Skin of body (tissue), 2 donors: ENCODE results near the gene ATF6B. TPM values are rescaled to one million over a fixed set of nuclear protein-coding genes. Genes with fewer than 3 reads are reported as not detected.
"Not testable (repeated sequence)": the region's sequence is repeated elsewhere in the genome, so short reads cannot be mapped to it uniquely, and the experiment has no call there.

Experiments used
- DNase-seq: peaks from one replicate; lab custom pipeline; 2025; lab: John Stamatoyannopoulos, UW
- total RNA-seq: library from RNA; depleted of rRNA; stranded (reverse); fragments of >200 nt; gene quantifications from one replicate; pipeline ENCODE4 v1.2.3, GENCODE V29; 2014

ATF6B gene
- total RNA-seq, 1 donor from 2014 or later: 23.1 TPM

DNA sequence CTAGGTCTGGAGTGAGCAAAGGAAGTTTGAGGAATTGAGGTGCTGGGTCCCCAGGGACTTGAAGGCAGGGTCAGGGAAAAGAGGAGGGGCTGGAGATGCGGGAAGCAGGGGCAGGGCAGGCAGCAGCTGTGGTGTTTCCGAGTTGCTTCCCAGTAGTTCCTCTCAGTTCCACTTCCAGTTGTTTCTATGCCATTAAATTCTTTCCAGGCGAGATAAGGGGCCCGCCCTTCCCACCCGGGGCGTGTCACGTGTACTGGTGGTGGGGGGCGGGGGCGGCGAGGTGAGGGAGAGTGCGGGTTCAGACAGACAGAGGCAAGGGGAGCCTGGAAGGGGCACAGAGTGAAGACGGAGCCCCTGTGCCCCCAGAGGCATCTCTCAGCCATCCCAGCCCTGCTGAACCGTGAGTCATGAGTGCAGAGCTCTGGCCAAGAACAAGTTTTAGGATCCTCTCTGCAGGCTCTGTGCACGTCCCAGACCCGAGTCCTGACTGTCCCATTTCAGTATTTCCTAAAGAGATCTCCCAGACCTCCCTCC, 19.9 kb downstream of the ATF6B start:
- peak; percentile 92 for DNase-seq

DNA sequence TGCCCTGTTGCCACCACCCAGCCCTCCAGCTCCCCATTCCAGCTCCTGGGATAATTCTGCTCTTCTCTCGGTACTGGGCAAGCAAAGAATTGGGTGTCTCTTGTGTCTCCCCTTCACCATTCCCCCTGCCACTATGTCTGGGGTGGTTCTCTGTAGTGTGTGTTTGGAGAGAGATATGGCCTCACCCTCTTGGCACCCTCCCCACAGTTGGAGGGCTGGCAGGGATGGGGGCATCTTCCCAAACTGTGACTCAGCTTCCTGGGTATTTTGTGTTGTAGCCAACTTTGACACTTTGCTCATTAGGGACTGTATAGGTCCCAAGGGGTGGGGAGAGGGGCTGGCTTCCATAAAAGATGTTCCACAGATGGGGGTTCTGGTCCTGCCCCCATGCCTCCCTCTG, 20.6 kb downstream of the ATF6B start:
- peak; percentile 58 for DNase-seq

DNA sequence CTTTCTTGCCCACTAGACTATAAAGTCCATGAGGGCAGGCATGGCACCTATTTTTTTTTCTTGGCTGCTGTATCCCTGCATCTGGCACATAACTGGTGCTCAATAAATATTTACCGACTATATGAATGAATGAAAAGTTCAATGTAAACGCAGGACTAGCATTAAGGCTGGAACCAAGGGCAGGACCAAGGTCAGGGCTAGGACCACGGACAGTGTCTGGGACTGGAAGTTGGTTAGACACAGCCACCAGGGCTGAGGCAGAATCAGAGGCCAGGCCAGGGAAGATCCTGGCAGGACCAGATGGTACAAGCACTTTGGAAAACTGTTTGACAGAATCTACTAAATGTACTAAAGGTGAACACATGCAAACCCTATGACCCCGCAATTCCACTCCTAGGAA, 22.6 kb downstream of the ATF6B start:
- no peak for DNase-seq

DNA sequence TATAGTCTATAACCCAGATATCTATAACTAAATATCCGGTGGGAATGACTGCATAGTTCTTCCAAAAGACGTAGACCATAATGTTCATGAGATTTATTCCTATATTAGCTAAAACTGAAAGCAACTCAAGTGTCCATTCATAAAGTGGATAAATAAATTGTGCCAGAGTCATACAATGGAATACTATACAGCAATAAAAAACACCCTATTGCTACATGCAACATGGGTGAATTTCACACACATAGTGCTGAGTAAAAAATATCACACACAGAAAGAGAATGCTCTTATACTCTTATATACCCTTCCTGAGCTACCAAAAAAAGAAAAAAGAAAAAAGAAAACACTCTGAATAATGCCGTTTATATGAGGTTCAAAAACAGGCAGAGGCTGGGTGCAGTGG, 25.8 kb downstream of the ATF6B start:
- no peak for DNase-seq

DNA sequence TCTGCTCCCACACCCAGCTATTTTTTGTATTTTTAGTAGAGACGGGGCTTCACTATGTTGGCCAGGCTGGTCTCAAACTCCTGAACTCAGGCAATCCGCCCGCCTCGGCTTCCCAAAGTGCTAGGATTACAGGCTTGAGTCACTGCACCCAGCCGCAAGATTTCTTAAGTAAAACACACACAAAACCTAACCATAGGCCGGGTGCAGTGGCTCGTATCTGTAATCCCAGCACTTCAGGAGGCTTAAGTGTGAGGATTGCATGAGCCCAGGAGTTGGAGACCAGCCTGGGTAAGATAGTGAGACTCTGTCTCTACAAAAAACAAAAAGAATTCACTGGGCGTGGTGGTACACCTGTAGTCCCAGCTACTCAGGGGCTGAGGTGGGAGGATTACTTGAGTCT, 27.8 kb downstream of the ATF6B start:
- not testable (repeated sequence) for DNase-seq

DNA sequence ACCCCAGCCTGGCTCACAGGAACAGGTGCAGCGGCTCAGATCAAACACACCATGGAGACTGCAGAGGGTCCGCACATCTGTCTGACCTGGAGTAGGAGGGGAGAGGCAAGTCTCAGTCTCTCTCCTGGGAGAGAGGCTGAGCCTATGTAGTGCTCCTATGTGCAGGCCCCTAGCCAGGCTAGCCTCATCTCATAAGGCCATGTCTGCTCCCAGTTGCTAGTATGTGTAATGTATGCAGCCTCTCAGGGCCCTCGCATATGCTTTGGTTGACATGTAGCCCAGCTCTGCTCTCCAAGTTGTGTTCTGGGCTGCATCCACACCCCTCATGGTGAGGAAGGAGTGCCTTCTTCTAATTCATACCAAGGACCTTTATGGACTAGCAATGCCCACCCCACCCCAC, 30.7 kb downstream of the ATF6B start:
- DNase-seq: no peak

DNA sequence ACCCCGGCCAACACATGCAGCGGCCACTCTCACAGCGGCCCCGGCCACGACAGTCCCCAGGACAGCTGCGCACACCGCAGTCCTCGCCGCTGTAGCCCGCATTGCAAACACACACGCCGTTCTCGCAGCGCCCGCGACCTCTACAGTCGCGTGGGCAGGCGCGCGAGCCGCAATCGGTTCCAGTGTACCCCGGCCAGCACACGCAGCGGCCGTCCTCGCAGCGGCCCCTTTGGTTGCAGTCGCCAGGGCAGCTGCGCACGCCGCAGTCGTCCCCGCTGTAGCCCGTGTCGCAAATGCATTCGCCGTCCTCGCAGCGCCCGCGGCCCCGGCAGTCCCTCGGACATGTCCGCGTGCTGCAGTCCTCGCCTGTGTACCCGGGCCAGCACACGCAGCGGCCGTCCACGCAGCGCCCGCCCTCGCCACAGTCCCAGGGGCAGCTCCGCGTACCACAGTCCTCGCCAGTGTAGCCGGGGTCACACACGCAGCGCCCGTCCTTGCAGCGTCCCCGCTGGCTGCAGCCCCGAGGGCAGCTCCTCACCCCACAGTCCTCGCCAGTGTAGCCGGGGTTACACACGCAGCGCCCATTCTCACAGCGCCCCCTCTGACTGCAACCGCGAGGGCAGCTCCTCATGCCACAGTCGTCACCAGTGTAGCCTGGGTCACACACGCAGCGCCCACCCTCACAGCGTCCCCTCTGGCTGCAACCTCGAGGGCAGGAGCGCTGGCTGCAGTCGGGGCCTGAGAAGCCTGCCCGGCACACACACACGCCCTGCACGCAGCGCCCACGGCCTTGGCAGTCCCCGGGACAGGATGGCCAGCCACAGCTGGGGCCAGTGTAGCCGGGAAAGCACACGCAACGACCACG, 31.4 kb downstream of the ATF6B start:
- no peak for DNase-seq

DNA sequence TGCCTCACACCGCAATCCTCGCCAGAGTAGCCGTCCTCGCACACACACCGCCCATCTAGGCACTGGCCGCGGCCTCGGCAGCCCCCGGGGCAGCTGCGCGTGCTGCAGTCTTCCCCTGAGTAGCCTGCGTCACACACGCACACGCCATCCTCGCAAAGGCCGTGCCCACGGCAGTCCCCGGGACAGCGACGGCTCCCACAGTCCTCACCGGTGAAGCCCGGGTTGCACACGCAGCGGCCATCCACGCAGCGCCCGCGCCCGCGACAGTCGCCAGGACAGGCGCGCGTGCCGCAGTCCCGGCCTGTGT, 32.0 kb downstream of the ATF6B start:
- DNase-seq: no peak

DNA sequence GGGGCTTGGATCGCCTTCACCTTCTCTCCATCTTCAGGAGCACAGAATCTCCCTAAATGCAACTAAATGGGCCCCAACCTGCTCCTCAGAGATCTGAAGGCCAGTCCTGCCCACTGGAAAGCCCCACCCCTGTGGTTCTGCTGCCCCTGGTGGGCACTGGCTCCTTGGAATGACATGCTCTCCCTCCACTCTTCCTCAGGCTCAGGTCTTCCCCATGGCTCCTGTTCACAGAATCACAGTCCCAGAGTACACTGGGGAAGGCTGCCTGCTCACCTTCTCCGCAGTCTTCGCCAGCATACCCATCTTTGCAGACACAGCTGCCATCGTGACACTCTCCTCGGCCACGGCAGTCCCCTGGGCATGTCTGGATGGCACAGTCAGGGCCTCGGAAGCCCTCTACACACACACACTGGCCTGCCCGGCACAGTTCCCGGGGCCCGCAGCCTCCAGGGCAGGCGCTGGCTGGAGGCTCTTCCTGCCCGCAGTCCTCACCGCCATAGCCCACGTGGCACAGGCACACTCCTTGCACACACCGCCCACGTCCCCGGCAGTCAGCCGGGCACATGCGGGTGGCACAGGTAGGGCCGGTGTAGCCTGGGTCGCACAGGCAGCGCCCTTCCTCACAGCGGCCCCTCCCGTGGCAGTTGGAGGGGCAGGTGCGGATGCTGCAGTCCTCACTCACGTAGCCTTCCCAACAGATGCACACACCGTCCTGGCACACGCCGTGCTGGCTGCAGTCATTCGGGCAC, 32.5 kb downstream of the ATF6B start:
- no peak for DNase-seq

DNA sequence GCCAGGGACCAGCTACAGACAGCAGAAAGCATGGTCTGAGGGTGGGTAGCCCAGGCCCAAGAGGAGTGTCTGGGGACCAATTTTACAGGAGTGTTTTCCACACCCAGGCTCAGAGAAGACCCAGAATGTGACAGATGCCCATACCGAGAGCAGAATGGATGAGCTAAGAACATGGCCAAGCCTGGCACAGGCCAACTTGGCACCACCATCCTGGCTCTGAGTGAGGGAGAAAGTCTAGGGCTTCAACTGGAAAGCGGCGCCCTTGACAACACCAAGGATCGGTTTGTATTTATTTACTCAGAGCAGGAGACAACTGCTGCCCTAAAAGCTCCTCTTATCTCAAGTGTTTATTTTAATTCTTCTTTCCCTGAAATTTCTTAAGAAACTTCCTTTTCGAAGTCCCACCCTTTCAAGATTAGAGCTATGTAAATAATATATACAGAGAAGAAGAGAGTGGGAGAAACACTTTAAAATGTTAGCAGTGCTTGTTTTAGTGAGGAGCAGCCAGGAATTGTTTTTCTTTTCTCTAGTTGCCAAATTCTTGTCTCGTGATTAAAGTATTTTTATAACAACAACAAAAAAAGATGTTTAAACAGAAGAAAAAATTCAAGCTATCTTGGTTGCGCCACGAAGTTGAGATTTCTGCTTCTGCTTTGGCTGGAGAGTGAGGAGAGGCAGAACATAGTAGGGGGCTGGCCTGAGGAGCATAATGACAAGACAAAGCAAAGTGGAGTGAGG, 35.1 kb downstream of the ATF6B start:
- peak; percentile 61 for DNase-seq

DNA sequence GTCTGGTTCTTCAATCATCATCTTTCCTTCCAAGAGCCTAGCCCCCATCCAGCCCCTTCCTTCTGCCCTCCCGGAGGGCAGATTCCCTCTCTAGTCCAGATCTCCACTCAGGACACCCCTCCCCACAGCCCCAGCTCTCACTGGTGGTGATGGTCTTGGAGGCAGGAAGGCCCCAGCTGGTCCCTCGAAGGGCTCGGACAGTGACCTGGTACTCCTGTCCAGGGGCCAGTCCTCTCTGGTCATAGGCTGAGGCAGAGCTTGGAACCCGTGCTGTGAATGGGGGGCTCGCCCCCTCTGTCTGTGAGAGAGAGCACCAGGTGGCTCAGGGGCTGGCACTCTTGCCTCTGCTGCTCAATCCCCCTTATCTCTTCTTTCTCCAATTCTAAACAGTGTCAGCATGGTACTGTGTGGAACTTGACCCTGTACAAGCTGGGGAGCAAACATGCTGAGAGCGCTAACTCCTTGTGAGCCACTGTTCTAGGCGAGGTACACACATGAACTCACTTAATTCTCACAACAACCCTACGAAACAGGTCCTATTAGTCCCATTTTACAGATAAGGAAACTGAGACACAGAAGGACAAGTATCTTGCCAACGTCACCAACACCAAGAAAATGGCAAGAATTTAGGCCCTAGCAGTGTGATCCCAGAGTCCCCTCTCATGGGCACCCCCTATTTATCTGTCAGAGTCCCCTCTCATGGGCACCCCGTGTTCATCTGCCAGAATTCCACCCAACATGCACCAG, 38.8 kb downstream of the ATF6B start:
- DNase-seq: no peak

DNA sequence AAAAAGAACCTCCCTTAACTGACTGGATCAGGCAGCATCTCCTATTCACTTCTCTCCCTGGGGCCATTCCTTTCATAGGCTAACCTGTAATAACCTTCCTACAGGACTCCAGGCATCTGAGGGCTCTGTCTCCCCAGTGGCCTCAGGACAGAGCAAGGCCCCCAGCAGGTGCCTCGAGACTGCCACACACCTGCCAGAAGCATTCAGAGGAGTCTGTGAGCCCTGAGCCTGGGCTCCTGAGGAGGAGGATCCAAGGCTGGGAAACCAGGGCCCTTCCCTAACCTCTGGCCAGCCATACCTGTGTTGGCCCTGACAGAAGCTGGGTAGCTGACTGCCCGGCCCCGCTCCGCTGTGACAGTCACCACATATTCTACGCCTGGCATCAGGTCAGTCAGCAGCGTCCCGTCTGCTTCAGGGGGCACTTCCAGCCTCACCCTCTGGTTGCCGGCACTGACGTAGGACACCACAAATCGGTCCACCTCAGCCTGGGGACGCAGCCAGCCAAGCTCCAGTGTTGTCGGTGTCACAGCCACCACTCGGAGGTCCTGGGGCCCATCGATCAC, 39.5 kb downstream of the ATF6B start:
- DNase-seq: no peak

DNA sequence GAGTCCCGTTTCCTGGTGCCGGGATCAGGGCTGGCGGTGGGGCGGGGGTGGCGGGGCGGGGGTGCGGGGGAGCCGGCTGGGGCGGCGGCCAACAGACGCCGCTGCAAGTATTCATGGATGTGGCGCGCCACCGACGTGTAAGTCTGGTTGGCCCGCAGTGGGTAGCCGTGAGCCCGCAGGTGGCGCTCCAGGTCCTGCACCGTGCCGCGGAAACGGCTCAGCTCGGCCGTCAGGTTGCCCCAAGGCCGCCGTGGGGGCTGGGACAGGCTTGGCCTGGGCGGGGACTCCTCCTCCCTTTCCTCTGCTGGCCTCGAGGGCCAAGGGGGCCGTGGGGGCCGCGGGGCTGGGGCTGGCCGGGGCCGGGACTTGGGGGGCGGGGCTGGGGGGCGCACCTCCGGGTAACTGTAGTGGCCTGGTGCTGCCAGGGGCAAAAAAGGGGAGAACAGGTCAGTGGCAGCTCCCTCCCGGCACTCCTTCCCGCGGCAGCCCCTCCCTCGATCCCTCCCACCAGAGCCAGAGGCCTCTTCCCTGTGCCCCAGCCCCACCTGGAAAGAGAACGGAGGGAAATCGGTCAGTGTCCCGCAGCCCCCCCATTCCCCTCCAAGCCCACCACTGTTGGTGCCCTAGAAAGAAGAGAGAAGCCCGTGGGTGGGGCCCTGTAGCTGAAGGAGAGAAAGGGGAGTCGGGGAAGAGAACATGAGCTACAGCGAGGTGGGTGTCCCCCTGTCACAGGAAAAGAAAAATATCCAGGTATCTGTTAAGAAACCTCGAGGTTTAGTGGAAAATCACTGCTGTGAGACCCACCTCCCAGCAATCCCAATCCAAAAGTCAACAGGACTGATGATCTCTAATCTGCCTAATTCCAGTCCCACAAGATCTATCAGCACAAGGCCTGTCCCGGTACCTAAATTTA, 40.2 kb downstream of the ATF6B start:
- peak; percentile 55 for DNase-seq

DNA sequence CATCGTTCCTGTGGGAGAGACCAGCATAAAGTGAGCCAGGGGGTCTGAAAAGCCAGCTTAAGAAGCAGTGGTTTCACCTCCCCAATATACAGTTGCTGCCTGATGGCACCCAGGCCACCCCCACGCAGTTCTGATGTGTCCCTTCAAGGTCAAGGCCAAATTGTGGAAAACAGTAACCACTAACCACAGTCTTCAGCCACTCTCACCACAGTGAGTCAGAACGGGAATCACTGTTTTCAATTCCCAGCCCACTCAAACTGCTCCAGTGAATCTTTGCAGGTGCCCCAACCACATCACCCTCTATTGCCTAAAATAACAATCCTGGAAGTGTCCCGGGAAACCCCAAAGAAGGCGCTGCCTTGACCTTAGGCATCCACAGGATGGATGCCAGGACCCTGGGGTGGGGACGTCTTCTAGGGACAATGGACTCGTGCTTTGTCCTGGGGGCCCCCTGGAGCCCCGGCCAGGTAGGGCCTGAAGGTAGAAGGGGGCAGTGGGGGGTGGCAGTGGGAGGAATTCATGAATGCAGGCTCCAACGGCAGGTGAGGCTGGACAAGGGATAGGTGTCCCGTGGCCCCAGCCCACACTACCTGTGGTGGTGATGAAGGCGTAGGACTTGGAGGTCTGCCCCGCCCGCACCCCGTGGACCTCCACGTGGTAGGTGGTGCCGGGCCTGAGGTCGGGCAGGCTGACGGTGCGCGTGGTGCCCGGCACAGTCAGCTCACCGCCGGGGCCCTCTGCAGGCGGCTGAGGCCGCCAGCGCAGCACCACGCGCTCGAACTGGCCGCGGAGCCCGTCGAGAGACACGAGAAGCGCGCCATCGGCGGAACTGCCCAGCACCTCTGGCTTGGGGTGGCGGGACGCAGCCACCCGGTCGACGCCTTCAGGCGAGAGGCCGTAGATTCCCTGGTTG, 41.1 kb downstream of the ATF6B start:
- DNase-seq: no peak

DNA sequence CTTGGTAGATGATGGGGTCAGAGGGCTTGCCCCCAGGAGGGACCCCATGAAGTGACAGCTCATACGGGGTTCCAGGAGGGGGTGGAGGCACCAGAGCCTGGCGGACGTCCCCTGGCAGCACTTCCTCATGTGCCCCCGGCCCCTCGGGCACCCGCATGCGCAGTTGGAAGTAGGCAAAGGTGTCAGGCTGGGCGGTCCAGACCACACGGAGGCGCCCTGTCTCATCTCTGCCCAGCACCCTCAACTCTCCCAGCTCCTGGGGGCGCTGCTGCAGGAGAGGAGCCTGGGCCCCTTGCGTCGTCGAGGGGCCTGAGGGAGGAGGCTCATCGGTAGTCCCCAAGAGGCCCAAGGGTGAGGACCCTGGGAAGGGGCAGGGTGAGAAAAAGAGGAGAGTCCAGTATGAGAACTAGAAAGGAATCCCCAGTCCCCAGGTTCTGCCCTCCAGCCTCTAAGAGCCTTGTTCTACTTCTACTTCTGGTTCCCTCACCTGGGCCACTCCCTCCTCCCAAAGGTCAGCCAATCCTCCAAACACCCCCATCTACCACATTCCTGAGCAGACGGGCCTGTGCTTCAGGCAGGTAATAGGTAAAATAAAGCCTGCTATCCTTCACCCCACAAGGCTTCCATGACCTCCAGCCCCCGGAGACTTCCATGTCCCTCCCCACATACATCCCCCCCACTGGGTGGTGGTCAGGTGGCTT, 42.1 kb downstream of the ATF6B start:
- no peak for DNase-seq

DNA sequence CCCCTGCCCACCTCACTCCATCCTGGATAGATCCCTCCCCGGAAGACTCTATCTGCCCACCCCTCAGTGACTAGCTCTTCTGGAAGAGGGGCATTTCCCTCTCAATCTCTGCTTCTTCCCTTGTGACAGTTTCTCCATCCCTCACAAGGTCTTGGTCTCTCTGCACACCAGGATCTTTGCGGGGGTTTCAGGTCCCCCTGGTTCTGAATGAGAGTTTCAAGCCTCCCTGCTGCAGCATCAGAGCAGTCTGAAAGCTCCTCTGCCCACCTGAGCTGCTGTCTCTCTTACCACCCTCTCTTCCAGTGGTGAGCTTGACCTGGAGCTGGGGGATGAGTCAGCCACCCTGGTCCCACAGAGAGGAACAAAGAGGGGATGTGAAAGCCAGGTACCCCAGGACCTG, 43.3 kb downstream of the ATF6B start:
- no peak for DNase-seq

DNA sequence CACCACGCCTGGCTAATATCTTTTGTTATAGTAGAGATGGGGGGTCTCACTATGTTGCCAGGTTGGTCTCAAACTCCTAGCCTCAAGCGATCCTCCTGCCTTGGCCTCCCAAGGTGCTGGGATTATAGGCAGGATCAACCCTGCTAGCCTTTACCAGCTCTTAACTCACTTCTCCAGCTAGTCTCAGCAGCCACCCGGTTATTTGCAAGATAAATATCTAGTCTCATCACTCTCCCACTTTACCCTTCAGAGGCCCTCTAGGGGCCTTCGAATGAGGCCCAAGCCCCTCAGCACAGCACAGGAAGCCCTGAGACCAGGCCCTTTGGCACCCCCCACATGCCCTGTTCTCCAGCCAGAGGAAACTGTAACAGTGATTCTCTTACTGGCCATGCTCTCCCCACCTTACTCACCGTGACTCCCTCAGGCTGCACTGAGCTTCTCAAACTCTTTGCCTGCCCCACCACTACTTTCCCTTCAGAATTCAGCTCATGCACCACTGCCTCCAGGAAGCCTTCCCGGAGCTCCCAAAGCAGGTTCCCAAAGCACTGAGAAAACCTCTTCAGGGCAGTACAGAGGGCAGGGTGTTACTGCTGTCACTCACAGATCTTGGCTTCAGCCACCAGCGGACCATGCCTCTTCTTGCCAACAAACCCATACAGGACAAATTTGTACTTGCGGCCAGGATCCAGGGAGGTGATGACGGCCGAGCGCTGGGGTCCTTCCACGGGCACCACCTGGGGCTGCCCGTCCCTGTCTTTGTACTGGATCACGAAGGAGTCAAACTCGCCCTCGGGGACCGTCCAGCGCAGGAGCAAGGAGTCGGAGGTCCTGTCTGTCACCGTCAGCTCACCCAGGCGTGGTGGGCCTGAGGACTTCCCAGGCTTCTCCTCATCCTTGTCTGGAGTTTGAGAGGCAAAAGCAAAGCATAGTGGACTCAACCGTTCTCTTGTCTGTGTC, 44.0 kb downstream of the ATF6B start:
- no peak for DNase-seq
